KMS-11 (cell line): Measurements from ENCODE around the gene TTC8.

Source experiments
- H2AFZ ChIP-seq: fragments of 200-600 bp; sonication (generic); 2 replicates; pipeline ENCODE4 v1.6.1; 2016; ENCODE audit warnings: antibody characterized with exemption, mixed run types, low read depth
- H3K27ac ChIP-seq: fragments of 200-600 bp; sonication (generic); 2 replicates; pipeline ENCODE4 v1.6.1; 2016; ENCODE audit warnings: mild to moderate bottlenecking, mixed run types
- H3K27me3 ChIP-seq: fragments of 200-600 bp; sonication (generic); 2 replicates; pipeline ENCODE4 v1.6.1; 2017; ENCODE audit warnings: mild to moderate bottlenecking, low read depth, mixed run types, moderate library complexity; ENCODE audit not compliant: insufficient read depth
- H3K36me3 ChIP-seq: fragments of 200-600 bp; sonication (generic); 2 replicates; pipeline ENCODE4 v1.6.1; 2017; ENCODE audit warnings: mild to moderate bottlenecking, mixed run types; ENCODE audit not compliant: insufficient read depth
- H3K4me1 ChIP-seq: fragments of 200-600 bp; sonication (generic); 2 replicates; pipeline ENCODE4 v1.6.1; 2016; ENCODE audit warnings: mild to moderate bottlenecking, low read depth, mixed run types; ENCODE audit not compliant: poor library complexity, severe bottlenecking
- H3K4me2 ChIP-seq: fragments of 200-600 bp; sonication (generic); 2 replicates; pipeline ENCODE4 v1.7.0; 2016; ENCODE audit warnings: mild to moderate bottlenecking, mixed run types
- H3K4me3 ChIP-seq: fragments of 200-600 bp; sonication (generic); IDR thresholded peaks from 2 replicates; pipeline ENCODE4 v1.6.1; 2017; ENCODE audit warnings: low read depth, low read length, mixed read lengths; ENCODE audit not compliant: insufficient read depth
- H3K79me2 ChIP-seq: fragments of 200-600 bp; sonication (generic); 2 replicates; pipeline ENCODE4 v1.6.1; 2016; ENCODE audit warnings: low read depth, mixed run types; ENCODE audit not compliant: insufficient read depth
- H3K9ac ChIP-seq: fragments of 200-600 bp; sonication (generic); 2 replicates; pipeline ENCODE4 v1.6.1; 2016; ENCODE audit warnings: mild to moderate bottlenecking, mixed run types
- H4K20me1 ChIP-seq: fragments of 200-600 bp; sonication (generic); 2 replicates; pipeline ENCODE4 v1.6.1; 2016; ENCODE audit warnings: mild to moderate bottlenecking, mixed run types; ENCODE audit not compliant: insufficient read depth
- TF ChIP-seq, protein P1 (sequence below): fragments of 200-600 bp; sonication (generic); conservative IDR thresholded peaks from 2 replicates; pipeline ENCODE4 v1.6.1; 2017; ENCODE audit warnings: low read depth, mild to moderate bottlenecking, antibody characterized with exemption, low read length, moderate library complexity, mixed read lengths

Gene TTC8

DNA sequence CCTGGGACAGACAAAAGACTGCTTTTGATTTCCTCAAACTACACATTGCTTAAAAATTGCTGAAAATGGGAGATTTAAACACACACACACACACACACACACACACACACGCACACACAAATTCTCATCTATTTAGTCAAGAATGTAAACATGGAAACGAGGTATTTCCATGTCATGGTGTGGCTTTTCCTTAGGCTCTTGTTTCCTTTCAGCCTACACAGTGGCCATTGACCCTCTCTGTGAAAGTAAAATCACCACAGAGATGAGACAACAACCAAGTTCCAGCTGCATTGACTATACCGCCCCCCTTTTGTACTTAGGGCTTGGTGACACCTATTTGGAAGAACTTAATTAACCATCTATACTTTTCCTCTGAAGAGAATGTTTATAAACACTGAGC lies 41.9 kb downstream of the TTC8 start:
- Histone ChIP-seq H3K79me2 (no peaks in the 10 kb centered on the region), H3K9ac (no peak overlapping the region), H3K4me1 (no peaks in the 10 kb centered on the region), H3K4me2 (no peak overlapping the region), H4K20me1 (no peaks in the 10 kb centered on the region), H2AFZ (no peak overlapping the region), H3K27ac (no peak overlapping the region), H3K36me3 (no peaks in the 10 kb centered on the region), H3K4me3 (no peak overlapping the region), H3K27me3 (no peaks in the 10 kb centered on the region)
- TF ChIP-seq, protein P1, sequence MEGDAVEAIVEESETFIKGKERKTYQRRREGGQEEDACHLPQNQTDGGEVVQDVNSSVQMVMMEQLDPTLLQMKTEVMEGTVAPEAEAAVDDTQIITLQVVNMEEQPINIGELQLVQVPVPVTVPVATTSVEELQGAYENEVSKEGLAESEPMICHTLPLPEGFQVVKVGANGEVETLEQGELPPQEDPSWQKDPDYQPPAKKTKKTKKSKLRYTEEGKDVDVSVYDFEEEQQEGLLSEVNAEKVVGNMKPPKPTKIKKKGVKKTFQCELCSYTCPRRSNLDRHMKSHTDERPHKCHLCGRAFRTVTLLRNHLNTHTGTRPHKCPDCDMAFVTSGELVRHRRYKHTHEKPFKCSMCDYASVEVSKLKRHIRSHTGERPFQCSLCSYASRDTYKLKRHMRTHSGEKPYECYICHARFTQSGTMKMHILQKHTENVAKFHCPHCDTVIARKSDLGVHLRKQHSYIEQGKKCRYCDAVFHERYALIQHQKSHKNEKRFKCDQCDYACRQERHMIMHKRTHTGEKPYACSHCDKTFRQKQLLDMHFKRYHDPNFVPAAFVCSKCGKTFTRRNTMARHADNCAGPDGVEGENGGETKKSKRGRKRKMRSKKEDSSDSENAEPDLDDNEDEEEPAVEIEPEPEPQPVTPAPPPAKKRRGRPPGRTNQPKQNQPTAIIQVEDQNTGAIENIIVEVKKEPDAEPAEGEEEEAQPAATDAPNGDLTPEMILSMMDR = no peak

DNA sequence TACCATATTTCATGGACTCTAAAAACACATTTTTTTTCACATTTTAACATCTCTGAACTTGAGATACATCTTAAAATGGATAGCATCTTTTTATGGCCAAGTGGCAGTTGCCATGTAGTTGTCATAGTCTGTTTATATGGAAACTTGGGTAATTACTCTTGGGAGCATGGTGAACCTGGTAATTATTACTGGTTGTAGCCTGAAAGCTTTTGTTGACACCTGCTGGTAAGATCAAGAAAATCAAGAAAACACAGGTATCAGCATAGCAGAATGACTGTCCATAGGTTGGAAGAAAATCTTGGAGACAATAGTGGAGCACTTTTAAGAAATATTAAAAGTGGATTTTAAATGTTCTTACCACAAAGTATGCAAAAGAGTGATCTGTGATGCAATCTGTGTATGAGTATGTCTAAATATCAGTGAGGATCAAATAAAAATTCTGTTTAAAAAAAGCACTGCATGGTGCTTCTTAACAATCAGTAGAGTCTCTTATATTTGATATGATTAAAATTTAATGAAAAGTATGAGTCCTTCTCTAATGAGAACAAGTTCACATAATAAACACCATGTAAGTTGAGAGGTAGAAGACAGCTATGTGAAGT lies 44.2 kb downstream of the TTC8 start:
- Histone ChIP-seq H3K27ac (no peak overlapping the region), H3K9ac (no peak overlapping the region), H3K79me2 (no peaks in the 10 kb centered on the region), H3K4me2 (no peak overlapping the region), H3K4me1 (no peaks in the 10 kb centered on the region), H3K4me3 (no peak overlapping the region), H4K20me1 (no peaks in the 10 kb centered on the region), H3K27me3 (no peaks in the 10 kb centered on the region), H3K36me3 (no peaks in the 10 kb centered on the region), H2AFZ (no peak overlapping the region)
- TF ChIP-seq, protein P1 = 0 out of 2 replicates have a peak, but pooled peaks have one; percentile 15

DNA sequence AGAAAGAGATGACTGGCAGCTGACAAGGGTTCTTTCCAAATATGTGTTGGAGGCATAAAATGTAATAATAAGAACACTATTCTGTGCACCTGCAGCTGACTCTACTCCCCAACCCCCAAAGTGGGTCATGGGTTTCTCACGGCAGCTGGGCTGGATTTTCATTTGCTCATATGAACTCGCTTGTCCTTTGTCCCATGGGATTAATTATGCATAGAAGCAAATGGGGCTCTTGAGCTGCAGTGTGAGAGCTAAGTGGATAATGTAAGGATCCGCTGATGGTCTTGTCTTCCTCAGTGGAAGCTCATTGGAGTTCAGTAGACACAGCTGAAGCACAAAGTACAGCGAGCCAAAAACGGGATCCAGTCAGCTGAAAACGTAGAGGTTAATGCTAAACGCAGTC lies 46.3 kb downstream of the TTC8 start:
- Histone ChIP-seq H3K4me3 (no peak overlapping the region), H3K4me1 (no peaks in the 10 kb centered on the region), H3K9ac (no peak overlapping the region), H3K27ac (no peak overlapping the region), H3K27me3 (no peaks in the 10 kb centered on the region), H3K79me2 (no peaks in the 10 kb centered on the region), H2AFZ (no peak overlapping the region), H3K36me3 (no peaks in the 10 kb centered on the region), H3K4me2 (no peak overlapping the region), H4K20me1 (no peaks in the 10 kb centered on the region)
- TF ChIP-seq, protein P1 = no peak

DNA sequence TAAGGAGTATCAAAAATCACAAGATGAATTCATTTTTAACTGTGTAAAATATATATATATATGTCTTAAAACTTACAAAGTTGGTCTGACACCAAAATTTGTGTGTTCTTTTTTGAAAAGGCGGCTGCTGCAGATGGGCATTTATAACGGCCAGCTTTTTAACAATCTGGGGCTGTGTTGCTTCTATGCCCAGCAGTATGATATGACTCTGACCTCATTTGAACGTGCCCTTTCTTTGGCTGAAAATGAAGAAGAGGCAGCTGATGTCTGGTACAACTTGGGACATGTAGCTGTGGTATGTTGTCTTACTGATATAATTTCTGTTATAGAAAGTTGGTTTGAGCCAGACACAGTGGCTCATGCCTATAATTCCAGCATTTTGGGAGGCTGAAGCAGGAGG lies 47.0 kb downstream of the TTC8 start:
- no peaks in the 10 kb centered on the region for H4K20me1 ChIP-seq
- no peaks in the 10 kb centered on the region for H3K27me3 ChIP-seq
- H2AFZ ChIP-seq = no peak overlapping the region
- TF ChIP-seq, protein P1 = no peak
- H3K4me3 ChIP-seq = no peak overlapping the region
- no peak overlapping the region for H3K9ac ChIP-seq
- no peak overlapping the region for H3K27ac ChIP-seq
- no peaks in the 10 kb centered on the region for H3K36me3 ChIP-seq
- no peaks in the 10 kb centered on the region for H3K4me1 ChIP-seq
- no peaks in the 10 kb centered on the region for H3K79me2 ChIP-seq
- H3K4me2 ChIP-seq = no peak overlapping the region
